GM10248 (cell line): ENCODE measurements around the gene P4HA2.

ENCODE experiments used
- CTCF ChIA-PET: fragments of 300-600 bp; sonication (Branson Sonifier 250); formaldehyde crosslinking; extraction: SDS; loops from one replicate; lab custom pipeline; 2021; ENCODE audit warnings: antibody characterized with exemption; lab: Yijun Ruan, JAX
- POLR2A ChIA-PET: fragments of 350-650 bp; sonication (Branson Sonifier 250); formaldehyde crosslinking; extraction: SDS; loops from one replicate; lab custom pipeline; 2020; ENCODE audit warnings: antibody characterized with exemption; lab: Yijun Ruan, JAX
- DNase-seq: peaks from one replicate; pipeline ENCODE4 v3.0.0; 2012; ENCODE audit errors: extremely low spot score
- CTCF ChIP-seq: IDR thresholded peaks from 2 replicates; pipeline ENCODE4 v1.5.1; 2012; ENCODE audit warnings: mild to moderate bottlenecking, low read depth; ENCODE audit errors: extremely low read depth, missing control alignments, control extremely low read depth

P4HA2 gene

GRCh38 chr5:132209131-132209530 is 18.5 kb downstream of the P4HA2 start:
- CTCF ChIA-PET = interaction anchor here (1.1 to 9.2 kb wide), 10 partner anchors 8 to 203 kb away, joined by 3 to 78 read pairs (median 5); no protein-coding TSS in a partner anchor
- POLR2A ChIA-PET = no interaction called here
- TF ChIP-seq CTCF = no peak
- DNase-seq = no peak

GRCh38 chr5:132207778-132208177 is 19.9 kb downstream of the P4HA2 start:
- no peak for TF ChIP-seq CTCF
- POLR2A ChIA-PET = no interaction called here
- CTCF ChIA-PET = interaction anchor here (1.0 to 9.2 kb wide), 8 partner anchors 8 to 145 kb away, joined by 3 to 78 read pairs (median 8); no protein-coding TSS in a partner anchor
- DNase-seq = no peak

- ChIA-PET POLR2A (no interaction called here), CTCF (interaction anchor here (1.0 to 9.2 kb wide), 9 partner anchors 8 to 142 kb away, joined by 3 to 78 read pairs (median 9); partner anchors contain the start of gene P4HA2)
- no peak for TF ChIP-seq CTCF
- no peak for DNase-seq
Measured at GRCh38 chr5:132206782-132207181, 20.9 kb downstream of the P4HA2 start.

GRCh38 chr5:132205385-132206125 is 22.1 kb downstream of the P4HA2 start:
- POLR2A ChIA-PET = no interaction called here
- peak; percentile 32 for DNase-seq
- CTCF ChIA-PET = interaction anchor here (1.0 to 9.2 kb wide), 10 partner anchors 9 to 140 kb away, joined by 3 to 78 read pairs (median 9); partner anchors contain the start of gene P4HA2
- TF ChIP-seq CTCF = no peak

DNA sequence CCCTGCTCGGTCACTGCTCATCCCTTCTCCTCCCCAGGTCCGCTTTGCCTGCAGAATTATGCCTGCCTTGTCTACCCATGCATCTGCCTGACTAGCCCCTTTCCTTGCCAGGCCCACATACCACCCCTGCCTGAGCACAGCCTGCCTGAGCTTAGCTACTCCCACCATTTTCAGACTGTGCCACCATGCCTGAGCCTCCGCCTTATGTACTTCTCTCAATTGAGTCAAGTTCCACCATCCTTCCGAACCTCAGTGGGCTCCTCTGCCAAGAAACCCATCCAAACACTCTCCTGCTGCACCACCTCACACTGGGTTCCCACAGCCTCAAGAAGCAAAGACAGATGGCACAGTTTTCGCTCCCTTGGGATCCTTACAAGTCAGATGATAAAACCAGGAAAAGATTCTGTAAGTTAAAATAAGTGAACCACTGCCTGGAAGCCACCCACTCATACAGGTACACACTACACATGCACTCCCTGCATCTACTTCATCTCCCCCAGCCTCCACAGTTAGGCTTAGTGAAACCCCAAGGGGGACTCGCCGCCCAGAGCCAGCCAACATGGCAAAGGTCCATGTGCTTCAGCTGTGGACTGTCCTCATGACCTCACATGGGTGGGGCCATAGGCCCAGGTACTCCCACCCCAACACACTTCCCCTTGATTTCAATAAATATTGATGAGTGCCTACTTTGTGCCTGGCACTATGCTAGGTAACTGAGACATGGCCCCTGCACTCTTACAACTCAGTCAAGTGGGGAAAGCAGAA is 23.1 kb downstream of the P4HA2 start:
- CTCF ChIA-PET = interaction anchor here (0.7 to 9.2 kb wide), 7 partner anchors 10 to 142 kb away, joined by 3 to 78 read pairs (median 9); no protein-coding TSS in a partner anchor
- no peak for DNase-seq

More for the DNA sequence above, 23.1 kb downstream of the P4HA2 start:
- POLR2A ChIA-PET = no interaction called here
- no peak for TF ChIP-seq CTCF
